SU-DHL-6 (cell line): ENCODE results near the gene CDX2.

ENCODE experiments used
- H2AFZ ChIP-seq: fragments of 200-600 bp; sonication (generic); 2 replicates; pipeline ENCODE4 v1.6.1; 2014; ENCODE audit warnings: low read depth, mild to moderate bottlenecking, moderate library complexity, mixed read lengths, antibody characterized with exemption, low read length; ENCODE audit not compliant: severe bottlenecking
- H3F3A ChIP-seq: fragments of 200-600 bp; shearing (Covaris generic); 2 replicates; pipeline ENCODE4 v1.6.0; 2016; ENCODE audit warnings: antibody characterized with exemption, mild to moderate bottlenecking; ENCODE audit not compliant: insufficient read depth
- H3K27ac ChIP-seq: fragments of 200-600 bp; sonication (generic); 2 replicates; pipeline ENCODE4 v1.5.1; 2016; ENCODE audit warnings: low read depth, mild to moderate bottlenecking, low read length, moderate library complexity, mixed read lengths
- H3K27me3 ChIP-seq: fragments of 200-600 bp; sonication (generic), shearing (Covaris generic); 2 replicates; pipeline ENCODE4 v1.6.0; 2014; ENCODE audit warnings: mild to moderate bottlenecking, low read length
- H3K36me3 ChIP-seq: fragments of 200-600 bp; sonication (generic); 2 replicates; pipeline ENCODE4 v1.6.1; 2014; ENCODE audit warnings: mild to moderate bottlenecking, low read length, mixed read lengths
- H3K4me2 ChIP-seq: fragments of 300-600, 200-600 bp; shearing (Covaris generic), sonication (generic); 2 replicates; pipeline ENCODE4 v1.6.0; 2014; ENCODE audit warnings: low read length, low read depth, mild to moderate bottlenecking; ENCODE audit not compliant: poor library complexity, severe bottlenecking
- H3K4me3 ChIP-seq: fragments of 200-600 bp; sonication (generic); 2 replicates; pipeline ENCODE4 v1.5.1; 2014; ENCODE audit warnings: antibody characterized with exemption, low read length, mild to moderate bottlenecking, mixed read lengths; ENCODE audit not compliant: insufficient read depth, poor library complexity, severe bottlenecking
- H3K79me2 ChIP-seq: fragments of 200-600 bp; sonication (generic); 2 replicates; pipeline ENCODE4 v1.6.1; 2014; ENCODE audit warnings: mild to moderate bottlenecking, low read length, moderate library complexity; ENCODE audit not compliant: insufficient read depth
- H3K9ac ChIP-seq: fragments of 200-600 bp; sonication (generic); 2 replicates; pipeline ENCODE4 v1.7.0; 2014; ENCODE audit warnings: mild to moderate bottlenecking, low read length
- H3K9me2 ChIP-seq: fragments of 200-600 bp; sonication (generic); replicated peaks from 2 replicates; pipeline ENCODE4 v1.6.1; 2014; ENCODE audit warnings: low read length; ENCODE audit not compliant: insufficient read depth
- H3K9me3 ChIP-seq: fragments of 200-600 bp; sonication (generic); 2 replicates; pipeline ENCODE4 v1.6.1; 2014; ENCODE audit warnings: low read length, mixed read lengths; ENCODE audit not compliant: insufficient read depth
- H4K20me1 ChIP-seq: fragments of 200-600 bp; sonication (generic); 2 replicates; pipeline ENCODE4 v1.6.1; 2014; ENCODE audit warnings: low read depth, mild to moderate bottlenecking, antibody characterized with exemption, low read length, moderate library complexity, mixed read lengths
- CTCF ChIP-seq: fragments of 200-600 bp; sonication (generic); IDR thresholded peaks from one replicate; pipeline ENCODE4 v1.5.1; 2017; ENCODE audit warnings: antibody characterized with exemption, mild to moderate bottlenecking, low read length, moderate library complexity; ENCODE audit not compliant: insufficient read depth, poor library complexity, severe bottlenecking
- EZH2phosphoT487 ChIP-seq: fragments of 200-600 bp; sonication (generic), shearing (Covaris generic); conservative IDR thresholded peaks from 2 replicates; pipeline ENCODE4 v1.6.1; 2018; ENCODE audit warnings: mild to moderate bottlenecking, antibody characterized with exemption, low read length, moderate library complexity, mixed read lengths

Gene CDX2

GRCh38 chr13:27929868-27930267, 39.2 kb downstream of the CDX2 start:
- H3K9me3 ChIP-seq, result no peaks in the 10 kb centered on the region
- TF ChIP-seq CTCF (no peak), EZH2phosphoT487 (no peak)
- no peaks in the 10 kb centered on the region for H4K20me1 ChIP-seq
- no peak overlapping the region for H2AFZ ChIP-seq
- no peak overlapping the region for H3K9ac ChIP-seq
- H3K4me3 ChIP-seq, result no peak overlapping the region
- no peak overlapping the region for H3K27ac ChIP-seq
- no peaks in the 10 kb centered on the region for H3K27me3 ChIP-seq
- H3K4me2 ChIP-seq, result no peak overlapping the region
- no peaks in the 10 kb centered on the region for H3K9me2 ChIP-seq
- no peaks in the 10 kb centered on the region for H3F3A ChIP-seq
- H3K79me2 ChIP-seq, result no peaks in the 10 kb centered on the region
- no peaks in the 10 kb centered on the region for H3K36me3 ChIP-seq

GRCh38 chr13:27928805-27929753, 40.0 kb downstream of the CDX2 start:
- H3K4me3 ChIP-seq, result no peak overlapping the region
- no peak overlapping the region for H3K4me2 ChIP-seq
- H3F3A ChIP-seq, result no peaks in the 10 kb centered on the region
- no peak overlapping the region for H2AFZ ChIP-seq
- no peaks in the 10 kb centered on the region for H4K20me1 ChIP-seq
- no peaks in the 10 kb centered on the region for H3K9me2 ChIP-seq
- no peak overlapping the region for H3K27ac ChIP-seq
- TF ChIP-seq EZH2phosphoT487 (no peak), CTCF (no peak)
- no peaks in the 10 kb centered on the region for H3K9me3 ChIP-seq
- H3K79me2 ChIP-seq, result no peaks in the 10 kb centered on the region
- H3K36me3 ChIP-seq, result no peaks in the 10 kb centered on the region
- H3K27me3 ChIP-seq, result no peaks in the 10 kb centered on the region
- no peak overlapping the region for H3K9ac ChIP-seq

GRCh38 chr13:27928353-27928804, 40.7 kb downstream of the CDX2 start:
- TF ChIP-seq CTCF (no peak), EZH2phosphoT487 (no peak)
- H3K27ac ChIP-seq, result no peak overlapping the region
- no peak overlapping the region for H3K4me2 ChIP-seq
- H3K79me2 ChIP-seq, result no peaks in the 10 kb centered on the region
- H3K36me3 ChIP-seq, result no peaks in the 10 kb centered on the region
- H4K20me1 ChIP-seq, result no peaks in the 10 kb centered on the region
- H3K27me3 ChIP-seq, result no peaks in the 10 kb centered on the region
- no peak overlapping the region for H3K4me3 ChIP-seq
- H3K9me2 ChIP-seq, result no peaks in the 10 kb centered on the region
- no peak overlapping the region for H2AFZ ChIP-seq
- H3K9ac ChIP-seq, result no peak overlapping the region
- H3K9me3 ChIP-seq, result no peaks in the 10 kb centered on the region
- no peaks in the 10 kb centered on the region for H3F3A ChIP-seq
